Measurements from ENCODE around the gene DNAJB11. TPM values are rescaled to one million over a fixed set of nuclear protein-coding genes. Genes with fewer than 3 reads are reported as not detected.
"Not testable (repeated sequence)": the region's sequence is repeated elsewhere in the genome, so short reads cannot be mapped to it uniquely, and the experiment has no call there.

Gene DNAJB11
- total RNA-seq, 2 donors from 2014 or later: 84.2 to 99.6 TPM

- Mint-ChIP-seq H3K27ac (peak overlapping the region in 1 of 2 donors; percentile 63), H3K27me3 (no peaks in the 10 kb centered on the region), H3K4me1 (ENCODE audit: low read depth in 2 of 2) (peaks cover 22 to 25% of the 10 kb centered on the region in 2 donors), H3K36me3 (no peaks in the 10 kb centered on the region), H3K4me3 (no peak overlapping the region), H3K9me3 (no peaks in the 10 kb centered on the region)
- DNase-seq (ENCODE audit: low spot score) (no peak), ATAC-seq (no peak)
These were observed 33.4 kb upstream of the DNAJB11 start for GRCh38 chr3:186536883-186537844.

GRCh38 chr3:186538779-186539178, 31.7 kb upstream of the DNAJB11 start:
- DNase-seq (ENCODE audit: low spot score): no peak
- H3K4me3 Mint-ChIP-seq: no peak overlapping the region
- no peaks in the 10 kb centered on the region for H3K9me3 Mint-ChIP-seq
- peaks cover 7% of the 10 kb centered on the region for H3K36me3 Mint-ChIP-seq
- H3K4me1 Mint-ChIP-seq (ENCODE audit: low read depth in 2 of 2): peaks cover 20 to 23% of the 10 kb centered on the region in 2 donors
- no peak overlapping the region for H3K27ac Mint-ChIP-seq
- ATAC-seq: no peak
- H3K27me3 Mint-ChIP-seq: no peaks in the 10 kb centered on the region

- no peaks in the 10 kb centered on the region for H3K9me3 Mint-ChIP-seq
- H3K4me3 Mint-ChIP-seq: no peak overlapping the region
- H3K27me3 Mint-ChIP-seq: no peaks in the 10 kb centered on the region
- ATAC-seq (peak; percentile 74 to 83), DNase-seq (ENCODE audit: low spot score) (peak; percentile 82)
- H3K36me3 Mint-ChIP-seq: peaks cover 7% of the 10 kb centered on the region
- H3K4me1 Mint-ChIP-seq (ENCODE audit: low read depth in 2 of 2): peaks cover 7 to 9% of the 10 kb centered on the region in 2 donors
- peak overlapping the region; percentile 2 to 8 for H3K27ac Mint-ChIP-seq
These were observed 30.2 kb upstream of the DNAJB11 start for GRCh38 chr3:186540221-186540834.

GRCh38 chr3:186540835-186541226, 29.7 kb upstream of the DNAJB11 start:
- DNase-seq (ENCODE audit: low spot score) (no peak), ATAC-seq (no peak)
- Mint-ChIP-seq H3K36me3 (peaks cover 7% of the 10 kb centered on the region), H3K9me3 (no peaks in the 10 kb centered on the region), H3K4me1 (ENCODE audit: low read depth in 2 of 2) (peaks cover 7 to 9% of the 10 kb centered on the region in 2 donors), H3K27me3 (no peaks in the 10 kb centered on the region), H3K27ac (peak overlapping the region; percentile 2 to 8), H3K4me3 (no peak overlapping the region)

- Mint-ChIP-seq H3K4me3 (no peak within 1 kb of the TSS), H3K4me1 (ENCODE audit: low read depth in 2 of 2) (peaks cover 7 to 9% of the 10 kb centered on the region in 2 donors), H3K9me3 (no peaks in the 10 kb centered on the region), H3K27ac (no peak within 1 kb of the TSS), H3K27me3 (no peaks in the 10 kb centered on the region), H3K36me3 (peaks cover 12% of the 10 kb centered on the region)
- ATAC-seq (no peak), DNase-seq (ENCODE audit: low spot score) (no peak)
These were observed 26.2 kb upstream of the DNAJB11 start, which contains the start of gene CRYGS for GRCh38 chr3:186544281-186544680. TSS of gene CRYGS (minus strand) at chr3:186544380. CDS start at chr3:186544326, 54 bp downstream.

GRCh38 chr3:186549497-186549896, 21.0 kb upstream of the DNAJB11 start:
- no peaks in the 10 kb centered on the region for H3K9me3 Mint-ChIP-seq
- H3K27ac Mint-ChIP-seq: no peak overlapping the region
- no peak for ATAC-seq
- H3K4me3 Mint-ChIP-seq: no peak overlapping the region
- H3K36me3 Mint-ChIP-seq: peaks cover 17% of the 10 kb centered on the region
- no peaks in the 10 kb centered on the region for H3K4me1 Mint-ChIP-seq (ENCODE audit: low read depth in 2 of 2)
- H3K27me3 Mint-ChIP-seq: no peaks in the 10 kb centered on the region
- no peak for DNase-seq (ENCODE audit: low spot score)

- H3K27ac Mint-ChIP-seq: no peak overlapping the region
- no peaks in the 10 kb centered on the region for H3K27me3 Mint-ChIP-seq
- H3K4me3 Mint-ChIP-seq: no peak overlapping the region
- H3K36me3 Mint-ChIP-seq: peaks cover 26% of the 10 kb centered on the region
- no peaks in the 10 kb centered on the region for H3K4me1 Mint-ChIP-seq (ENCODE audit: low read depth in 2 of 2)
- H3K9me3 Mint-ChIP-seq: no peaks in the 10 kb centered on the region
- no peak for ATAC-seq
- DNase-seq (ENCODE audit: low spot score): no peak
These were observed 19.1 kb upstream of the DNAJB11 start for GRCh38 chr3:186551387-186551786.

GRCh38 chr3:186552408-186553031, 18.0 kb upstream of the DNAJB11 start:
- peaks cover 33% of the 10 kb centered on the region for H3K36me3 Mint-ChIP-seq
- no peaks in the 10 kb centered on the region for H3K27me3 Mint-ChIP-seq
- peaks cover 3 to 5% of the 10 kb centered on the region in 2 donors for H3K4me1 Mint-ChIP-seq (ENCODE audit: low read depth in 2 of 2)
- ATAC-seq: no peak
- H3K4me3 Mint-ChIP-seq: no peak overlapping the region
- H3K9me3 Mint-ChIP-seq: no peaks in the 10 kb centered on the region
- DNase-seq (ENCODE audit: low spot score): no peak
- H3K27ac Mint-ChIP-seq: no peak overlapping the region

- Mint-ChIP-seq H3K9me3 (no peaks in the 10 kb centered on the region), H3K4me3 (peak overlapping the region; percentile 51), H3K4me1 (ENCODE audit: low read depth in 2 of 2) (peaks cover 41 to 47% of the 10 kb centered on the region in 2 donors), H3K27ac (peak overlapping the region in 1 of 2 donors; percentile 31), H3K36me3 (peaks cover 23% of the 10 kb centered on the region), H3K27me3 (no peaks in the 10 kb centered on the region)
- no peak for DNase-seq (ENCODE audit: low spot score)
- ATAC-seq: no peak
These were observed 5.9 kb upstream of the DNAJB11 start for GRCh38 chr3:186564586-186564985.

GRCh38 chr3:186566772-186567071, 3.8 kb upstream of the DNAJB11 start:
- Mint-ChIP-seq H3K4me3 (peak overlapping the region; percentile 100), H3K27me3 (no peaks in the 10 kb centered on the region), H3K36me3 (peaks cover 22% of the 10 kb centered on the region), H3K27ac (peak overlapping the region; percentile 83 to 95), H3K4me1 (ENCODE audit: low read depth in 2 of 2) (peaks cover 48 to 55% of the 10 kb centered on the region in 2 donors), H3K9me3 (no peaks in the 10 kb centered on the region)
- DNase-seq (ENCODE audit: low spot score) (no peak), ATAC-seq (no peak)

GRCh38 chr3:186567072-186567921, 3.2 kb upstream of the DNAJB11 start, which contains the start of gene TBCCD1:
TSS of gene TBCCD1 (minus strand) at chr3:186567339. CDS start at chr3:186564329, 3,010 bp downstream.
- DNase-seq (ENCODE audit: low spot score) (peak; percentile 94), ATAC-seq (peak; percentile 80 to 83)
- Mint-ChIP-seq H3K4me1 (ENCODE audit: low read depth in 2 of 2) (peaks cover 43 to 55% of the 10 kb centered on the region in 2 donors), H3K36me3 (peaks cover 18% of the 10 kb centered on the region), H3K9me3 (no peaks in the 10 kb centered on the region), H3K27ac (peak within 1 kb of the TSS; percentile 83 to 95), H3K4me3 (peak within 1 kb of the TSS; percentile 100), H3K27me3 (no peaks in the 10 kb centered on the region)

- H3K4me1 Mint-ChIP-seq (ENCODE audit: low read depth in 2 of 2): peaks cover 41 to 54% of the 10 kb centered on the region in 2 donors
- not testable (repeated sequence) for H3K27me3 Mint-ChIP-seq; ATAC-seq; DNase-seq (ENCODE audit: low spot score); H3K9me3 Mint-ChIP-seq
- H3K4me3 Mint-ChIP-seq: peak overlapping the region; percentile 100
- H3K36me3 Mint-ChIP-seq: peaks cover 16% of the 10 kb centered on the region
- H3K27ac Mint-ChIP-seq: peak overlapping the region; percentile 91 to 94
These were observed 1.2 kb upstream of the DNAJB11 start for GRCh38 chr3:186569361-186569760.

GRCh38 chr3:186569779-186570095, 783 bp upstream of the DNAJB11 start:
- Mint-ChIP-seq H3K36me3 (peaks cover 16% of the 10 kb centered on the region), H3K27me3 (no peaks in the 10 kb centered on the region), H3K4me3 (peak overlapping the region; percentile 100), H3K4me1 (ENCODE audit: low read depth in 2 of 2) (peaks cover 41 to 54% of the 10 kb centered on the region in 2 donors), H3K27ac (peak overlapping the region; percentile 91 to 94), H3K9me3 (no peaks in the 10 kb centered on the region)
- no peak for DNase-seq (ENCODE audit: low spot score)
- no peak for ATAC-seq
